NCI-H1105 (cell line): ENCODE results near the gene DSN1.
A peak's percentile ranks its signal among the peaks of the same experiment; 100 is the strongest.

ENCODE experiments used
- DNase-seq: peaks from one replicate; lab custom pipeline; 2025; lab: John Stamatoyannopoulos, UW

The DSN1 gene

GRCh38 chr20:36754656-36755222 is 18.8 kb downstream of the DSN1 start:
- peak; percentile 38 for DNase-seq

GRCh38 chr20:36752582-36752981 is 21.0 kb downstream of the DSN1 start:
- DNase-seq: no peak

- peak; percentile 93 for DNase-seq
Observed at GRCh38 chr20:36745927-36746659, 27.5 kb downstream of the DSN1 start, which contains the start of gene NDRG3. Gene NDRG3, minus strand, starts transcription at chr20:36746090. Its CDS starts 24,355 bp downstream, at chr20:36721735.

- DNase-seq: peak; percentile 6
Observed at GRCh38 chr20:36745234-36745926, 28.2 kb downstream of the DSN1 start.

- DNase-seq: no peak
Observed at GRCh38 chr20:36744764-36745191, 28.8 kb downstream of the DSN1 start.

GRCh38 chr20:36744243-36744642 is 29.3 kb downstream of the DSN1 start:
- no peak for DNase-seq

GRCh38 chr20:36742558-36742957 is 31.0 kb downstream of the DSN1 start:
- DNase-seq: no peak

GRCh38 chr20:36741072-36741471 is 32.5 kb downstream of the DSN1 start:
- no peak for DNase-seq

- DNase-seq: no peak
Observed at GRCh38 chr20:36737183-36737499, 36.4 kb downstream of the DSN1 start.

- DNase-seq: no peak
Observed at GRCh38 chr20:36736451-36737182, 36.9 kb downstream of the DSN1 start.

GRCh38 chr20:36732456-36732855 is 41.1 kb downstream of the DSN1 start:
- DNase-seq: no peak

- DNase-seq: no peak
Observed at GRCh38 chr20:36728986-36729385, 44.6 kb downstream of the DSN1 start.

GRCh38 chr20:36726168-36726567 is 47.4 kb downstream of the DSN1 start:
- no peak for DNase-seq

GRCh38 chr20:36720510-36720909 is 53.1 kb downstream of the DSN1 start:
- DNase-seq: no peak

GRCh38 chr20:36717657-36718056 is 55.9 kb downstream of the DSN1 start:
- no peak for DNase-seq

- no peak for DNase-seq
Observed at GRCh38 chr20:36717021-36717420, 56.5 kb downstream of the DSN1 start.

- no peak for DNase-seq
Observed at GRCh38 chr20:36712775-36713174, 60.8 kb downstream of the DSN1 start.

GRCh38 chr20:36709126-36709525 is 64.4 kb downstream of the DSN1 start:
- no peak for DNase-seq

GRCh38 chr20:36703530-36703929 is 70.0 kb downstream of the DSN1 start:
- no peak for DNase-seq
